Esophagus squamous epithelium (tissue), 5 donors: Measurements from ENCODE around the gene DTNB. TPM values are rescaled to one million over a fixed set of nuclear protein-coding genes. Genes with fewer than 3 reads are reported as not detected.

Source experiments
- DNase-seq: peaks from one replicate; lab custom pipeline; 2025; lab: John Stamatoyannopoulos, UW
- H3K27ac ChIP-seq, 4 donors: fragments of 200-600 bp; sonication (generic); one replicate each; pipeline ENCODE4 v1.5.1; 2016 to 2019; ENCODE audit warnings: mild to moderate bottlenecking in 1 of 4
- H3K27me3 ChIP-seq, 4 donors: fragments of 200-600 bp; sonication (generic); 1 replicate in 3 of 4; 2 replicates in 1 of 4; pipeline versions ENCODE4 v1.5.1 to v1.6.0; 2017 to 2021; ENCODE audit warnings: antibody characterized with exemption in 1 of 4
- H3K36me3 ChIP-seq, 3 donors: fragments of 200-600 bp; sonication (generic); one replicate each; pipeline ENCODE4 v1.5.1; 2016 to 2019
- H3K4me1 ChIP-seq, 3 donors: fragments of 200-600 bp; sonication (generic); one replicate each; pipeline ENCODE4 v1.5.1; 2017 to 2019
- H3K4me3 ChIP-seq, 4 donors: fragments of 200-600 bp; sonication (generic); 1 replicate in 3 of 4; 2 replicates in 1 of 4; pipeline ENCODE4 v1.5.1; 2016 to 2019; ENCODE audit warnings: mild to moderate bottlenecking in 2 of 4, moderate library complexity in 1 of 4
- H3K9me3 ChIP-seq, 3 donors: fragments of 200-600 bp; sonication (generic); one replicate each; pipeline ENCODE4 v1.5.1; 2016 to 2019
- POLR2A ChIP-seq, 4 donors: fragments of 450-650 bp; IDR thresholded peaks; one replicate each; pipeline ENCODE4 v1.6.1; 2017; ENCODE audit warnings: antibody characterized with exemption in 4 of 4, mild to moderate bottlenecking in 4 of 4, moderate library complexity in 3 of 4
- WGBS, 2 donors: methylation state at CpG; one replicate each; pipeline ENCODE4 v1.1.5; 2018; 5-methylcytosine and 5-hydroxymethylcytosine counted together
- intact Hi-C: fragments of 100-400 bp; cut with DNase I; formaldehyde crosslinking; loops from one replicate; pipeline ENCODE4 v1.15.0; 2022
- total RNA-seq, 4 donors: library from RNA; depleted of rRNA; stranded (reverse); fragments of >200 nt; gene quantifications; one replicate each; pipeline ENCODE4 v1.1.0, GENCODE V29; 2016
- TF ChIP-seq, protein P1 (sequence below), 6 experiments: fragments of 450-650 bp in 4 of 6; fragments of 200-600 bp in 2 of 6; sonication (generic) in 2 of 6; IDR thresholded peaks; one replicate each; pipeline ENCODE4 v1.5.1; 2016 to 2019; ENCODE audit warnings: antibody characterized with exemption in 6 of 6, mild to moderate bottlenecking in 4 of 6, moderate library complexity in 4 of 6
- donor health status: DM: yes; HTN: yes; CAD: no.

DTNB gene
- total RNA-seq, 4 donors from 2014 or later, result 7.8 to 17.2 (median 9.6) TPM

DNA sequence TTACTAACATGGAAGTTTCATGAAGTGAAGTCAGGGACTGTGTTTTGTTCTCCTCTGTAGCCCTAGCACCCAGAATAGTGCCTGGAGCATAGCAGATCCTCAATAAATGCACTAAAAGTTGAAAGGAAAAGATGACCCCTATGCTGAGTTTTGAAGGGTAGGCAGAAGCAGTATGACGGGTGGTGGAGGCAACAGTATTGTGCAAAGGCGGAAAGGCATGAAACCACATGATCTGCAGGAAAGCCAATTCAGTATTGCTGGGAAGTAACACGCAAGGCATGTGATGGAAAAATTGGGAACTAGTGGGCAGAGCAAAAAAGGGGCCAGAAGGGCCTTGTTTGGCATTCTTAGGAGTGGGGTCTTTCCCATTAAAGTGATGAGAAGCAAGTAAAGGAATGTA is 23.1 kb downstream of the DTNB start:
- no peaks in the 10 kb centered on the region for H3K9me3 ChIP-seq
- peaks cover 0 to 31% (median 10%) of the 10 kb centered on the region in 3 donors for H3K4me1 ChIP-seq
- H3K36me3 ChIP-seq, result peaks cover 0 to 16% (median 0%) of the 10 kb centered on the region in 3 donors
- WGBS, 2 donors, result 70 to 83% methylated on average over 3 of the region's 3 CpGs
- no peak for TF ChIP-seq POLR2A (IDR thresholded peaks at IDR 0.05)
- TF ChIP-seq, protein P1, sequence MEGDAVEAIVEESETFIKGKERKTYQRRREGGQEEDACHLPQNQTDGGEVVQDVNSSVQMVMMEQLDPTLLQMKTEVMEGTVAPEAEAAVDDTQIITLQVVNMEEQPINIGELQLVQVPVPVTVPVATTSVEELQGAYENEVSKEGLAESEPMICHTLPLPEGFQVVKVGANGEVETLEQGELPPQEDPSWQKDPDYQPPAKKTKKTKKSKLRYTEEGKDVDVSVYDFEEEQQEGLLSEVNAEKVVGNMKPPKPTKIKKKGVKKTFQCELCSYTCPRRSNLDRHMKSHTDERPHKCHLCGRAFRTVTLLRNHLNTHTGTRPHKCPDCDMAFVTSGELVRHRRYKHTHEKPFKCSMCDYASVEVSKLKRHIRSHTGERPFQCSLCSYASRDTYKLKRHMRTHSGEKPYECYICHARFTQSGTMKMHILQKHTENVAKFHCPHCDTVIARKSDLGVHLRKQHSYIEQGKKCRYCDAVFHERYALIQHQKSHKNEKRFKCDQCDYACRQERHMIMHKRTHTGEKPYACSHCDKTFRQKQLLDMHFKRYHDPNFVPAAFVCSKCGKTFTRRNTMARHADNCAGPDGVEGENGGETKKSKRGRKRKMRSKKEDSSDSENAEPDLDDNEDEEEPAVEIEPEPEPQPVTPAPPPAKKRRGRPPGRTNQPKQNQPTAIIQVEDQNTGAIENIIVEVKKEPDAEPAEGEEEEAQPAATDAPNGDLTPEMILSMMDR (IDR thresholded peaks at IDR 0.05), result no peak
- H3K4me3 ChIP-seq, result no peak overlapping the region
- no peak for DNase-seq
- intact Hi-C loops, result no loop called here
- no peaks in the 10 kb centered on the region for H3K27me3 ChIP-seq
- no peak overlapping the region for H3K27ac ChIP-seq

DNA sequence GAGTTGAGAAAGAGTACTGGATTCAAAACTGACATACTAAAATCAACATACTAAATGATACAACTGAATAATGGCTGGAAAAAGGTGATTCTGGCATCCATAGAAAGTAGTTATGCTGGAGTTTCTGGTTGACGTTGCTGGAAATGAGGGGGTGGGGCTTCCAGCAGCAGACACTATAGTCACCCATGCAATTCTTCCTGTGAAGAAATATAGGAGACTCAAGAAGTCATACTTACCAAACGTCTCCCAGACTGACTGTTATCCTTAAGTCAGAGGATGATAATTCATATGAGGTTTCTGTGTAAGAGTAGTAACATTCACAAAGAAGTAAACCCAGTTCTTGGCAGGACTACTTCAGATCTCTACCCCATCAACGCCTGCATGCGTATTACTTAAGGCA is 23.6 kb downstream of the DTNB start:
- no peaks in the 10 kb centered on the region for H3K9me3 ChIP-seq
- H3K36me3 ChIP-seq, result peaks cover 0 to 18% (median 0%) of the 10 kb centered on the region in 3 donors
- no peaks in the 10 kb centered on the region for H3K27me3 ChIP-seq
- H3K27ac ChIP-seq, result no peak overlapping the region
- intact Hi-C loops, result no loop called here
- no peak for DNase-seq
- H3K4me3 ChIP-seq, result no peak overlapping the region
- 79 to 82% methylated on average over 4 of the region's 4 CpGs for WGBS, 2 donors
- TF ChIP-seq POLR2A (IDR thresholded peaks at IDR 0.05), result no peak
- TF ChIP-seq, protein P1 (IDR thresholded peaks at IDR 0.05), result no peak
- peaks cover 0 to 29% (median 10%) of the 10 kb centered on the region in 3 donors for H3K4me1 ChIP-seq

DNA sequence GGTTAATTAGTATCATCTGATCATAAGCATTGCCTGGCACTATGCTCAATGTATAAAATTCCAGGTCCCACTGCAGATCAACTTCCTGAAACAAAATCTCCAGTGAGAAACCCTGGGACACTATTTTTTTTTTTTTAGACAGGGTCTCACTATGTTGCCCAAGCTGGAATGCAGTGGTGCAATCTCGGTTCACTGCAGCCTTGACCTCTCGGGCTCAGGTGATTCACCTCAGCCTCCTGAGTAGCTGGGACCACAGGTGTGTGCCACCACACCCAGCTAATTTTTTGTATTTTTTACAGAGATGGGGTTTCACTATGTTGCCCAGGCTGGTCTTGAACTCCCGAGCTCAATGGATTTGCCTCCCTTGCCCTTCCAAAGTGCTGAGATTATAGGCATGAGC is 31.1 kb downstream of the DTNB start:
- TF ChIP-seq, protein P1 (IDR thresholded peaks at IDR 0.05), result no peak
- TF ChIP-seq POLR2A (IDR thresholded peaks at IDR 0.05), result no peak
- Histone ChIP-seq H3K36me3 (peaks cover 0 to 10% (median 0%) of the 10 kb centered on the region in 3 donors), H3K27ac (no peak overlapping the region), H3K27me3 (no peaks in the 10 kb centered on the region), H3K4me3 (no peak overlapping the region), H3K4me1 (no peaks in the 10 kb centered on the region), H3K9me3 (no peaks in the 10 kb centered on the region)
- DNase-seq, result no peak
- intact Hi-C loops, result no loop called here
- 96 to 97% methylated on average over 3 of the region's 3 CpGs for WGBS, 2 donors

DNA sequence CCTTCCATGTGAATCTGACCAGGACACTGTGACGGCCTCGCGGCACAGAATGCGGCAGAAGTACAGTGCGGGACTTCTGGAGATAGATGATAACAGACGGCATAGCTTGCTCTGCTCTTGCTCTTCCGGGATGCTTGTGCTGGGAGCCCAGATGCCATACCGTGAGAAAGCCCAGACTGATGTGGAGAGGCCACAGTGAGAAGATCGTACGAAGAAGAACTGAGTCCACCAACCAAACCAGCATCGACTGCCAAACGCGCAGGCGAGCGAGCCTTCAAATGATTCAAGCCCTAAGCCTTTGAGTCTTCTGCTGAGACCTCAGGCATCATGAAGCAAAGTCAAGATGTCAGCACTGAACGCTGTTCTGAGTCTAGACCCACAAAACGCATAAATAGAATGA is 33.7 kb downstream of the DTNB start:
- H3K27me3 ChIP-seq, result no peaks in the 10 kb centered on the region
- DNase-seq, result no peak
- H3K36me3 ChIP-seq, result peaks cover 0 to 7% (median 0%) of the 10 kb centered on the region in 3 donors
- intact Hi-C loops, result no loop called here
- H3K27ac ChIP-seq, result no peak overlapping the region
- H3K9me3 ChIP-seq, result no peaks in the 10 kb centered on the region
- H3K4me1 ChIP-seq, result no peaks in the 10 kb centered on the region
- TF ChIP-seq, protein P1 (IDR thresholded peaks at IDR 0.05), result no peak
- no peak for TF ChIP-seq POLR2A (IDR thresholded peaks at IDR 0.05)
- H3K4me3 ChIP-seq, result no peak overlapping the region
- 94 to 96% methylated on average over 17 of the region's 17 CpGs for WGBS, 2 donors

DNA sequence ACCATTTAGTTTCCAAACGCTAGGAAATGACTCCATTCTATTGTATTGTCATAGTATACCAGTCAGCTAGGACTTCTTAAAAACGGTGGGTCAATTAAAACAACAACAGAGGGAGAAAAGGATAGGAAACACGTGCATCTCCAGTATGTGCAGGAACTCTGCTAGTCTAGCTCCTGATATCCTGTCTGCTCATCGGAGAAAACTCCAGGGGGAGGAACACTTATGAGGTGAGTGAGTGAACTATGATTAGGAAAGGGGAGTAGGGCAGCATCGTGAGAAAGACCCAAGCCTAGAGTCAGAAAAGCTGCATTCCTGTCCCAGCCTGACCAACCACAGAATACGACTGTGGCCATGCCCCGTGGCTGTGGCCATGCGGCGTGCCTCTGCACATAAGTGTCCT is 34.2 kb downstream of the DTNB start:
- WGBS, 2 donors, result 74 to 85% methylated on average over 9 of the region's 9 CpGs
- intact Hi-C loops, result no loop called here
- H3K36me3 ChIP-seq, result peaks cover 0 to 4% (median 0%) of the 10 kb centered on the region in 3 donors
- DNase-seq, result no peak
- no peak for TF ChIP-seq POLR2A (IDR thresholded peaks at IDR 0.05)
- TF ChIP-seq, protein P1 (IDR thresholded peaks at IDR 0.05), result no peak
- H3K4me3 ChIP-seq, result no peak overlapping the region
- no peaks in the 10 kb centered on the region for H3K9me3 ChIP-seq
- no peak overlapping the region for H3K27ac ChIP-seq
- H3K4me1 ChIP-seq, result no peaks in the 10 kb centered on the region
- H3K27me3 ChIP-seq, result no peaks in the 10 kb centered on the region
